ENCODE measurements around the gene CCDC70.
A peak's percentile ranks its signal among the peaks of the same experiment; 100 is the strongest.
"Not testable (repeated sequence)": the region's sequence is repeated elsewhere in the genome, so short reads cannot be mapped to it uniquely, and the experiment has no call there.

Gene CCDC70

DNA sequence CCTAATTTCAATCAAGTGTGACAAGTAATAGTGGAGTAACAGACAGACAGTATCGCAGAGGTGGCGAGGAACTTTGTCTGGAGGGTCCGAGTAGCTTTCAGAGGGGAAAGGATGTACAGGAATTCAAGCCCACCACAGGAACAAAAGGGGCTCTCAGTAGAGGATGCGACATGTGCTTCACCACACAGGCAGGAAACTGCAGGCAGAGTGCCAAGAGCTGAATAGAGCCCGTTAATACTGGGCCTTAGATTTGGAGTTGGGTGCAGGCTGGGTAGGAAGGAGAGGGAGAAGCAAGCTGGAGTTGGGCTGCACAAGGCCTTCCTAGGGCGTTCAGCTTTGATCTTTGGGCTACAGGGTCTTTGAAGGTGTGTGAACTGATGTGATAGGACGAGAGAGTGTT, 1.2 kb downstream of the CCDC70 start:
- no peak for DNase-seq (ENCODE audit: low spot score)

DNA sequence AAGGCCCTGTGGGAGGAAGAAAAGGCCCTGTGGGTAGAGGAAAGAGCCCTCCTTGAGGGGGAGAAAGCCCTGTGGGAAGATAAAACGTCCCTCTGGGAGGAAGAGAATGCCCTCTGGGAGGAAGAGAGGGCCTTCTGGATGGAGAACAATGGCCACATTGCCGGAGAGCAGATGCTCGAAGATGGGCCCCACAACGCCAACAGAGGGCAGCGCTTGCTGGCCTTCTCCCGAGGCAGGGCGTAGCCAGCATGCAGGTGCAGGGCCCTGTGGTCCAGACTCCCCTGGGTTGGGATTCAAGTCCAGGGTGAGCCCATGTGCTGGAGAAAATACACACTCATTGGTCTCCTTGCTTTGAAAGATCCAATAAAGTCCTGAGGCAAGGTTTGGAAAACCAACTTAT, 4.1 kb downstream of the CCDC70 start:
- no peak for DNase-seq (ENCODE audit: low spot score)

DNA sequence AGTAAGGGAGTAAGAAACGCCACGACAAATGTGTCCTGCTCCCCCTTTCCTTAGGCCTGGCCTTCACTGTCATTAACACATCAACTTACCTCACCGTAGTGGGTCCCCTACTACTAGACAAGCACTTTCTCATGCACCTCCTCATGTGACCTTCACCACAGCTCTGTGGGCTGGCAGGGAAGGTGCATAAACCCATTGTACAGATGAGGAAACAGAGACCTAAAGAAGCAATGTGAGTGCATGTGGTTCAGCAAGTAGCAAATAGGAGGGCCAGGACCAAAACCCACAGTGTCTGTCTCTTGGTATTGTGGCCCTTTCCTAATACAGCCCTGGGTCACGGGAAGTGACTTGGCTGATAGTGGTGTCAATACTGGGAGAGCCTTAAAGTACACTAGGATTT, 5.3 kb downstream of the CCDC70 start:
- DNase-seq (ENCODE audit: low spot score) = no peak

DNA sequence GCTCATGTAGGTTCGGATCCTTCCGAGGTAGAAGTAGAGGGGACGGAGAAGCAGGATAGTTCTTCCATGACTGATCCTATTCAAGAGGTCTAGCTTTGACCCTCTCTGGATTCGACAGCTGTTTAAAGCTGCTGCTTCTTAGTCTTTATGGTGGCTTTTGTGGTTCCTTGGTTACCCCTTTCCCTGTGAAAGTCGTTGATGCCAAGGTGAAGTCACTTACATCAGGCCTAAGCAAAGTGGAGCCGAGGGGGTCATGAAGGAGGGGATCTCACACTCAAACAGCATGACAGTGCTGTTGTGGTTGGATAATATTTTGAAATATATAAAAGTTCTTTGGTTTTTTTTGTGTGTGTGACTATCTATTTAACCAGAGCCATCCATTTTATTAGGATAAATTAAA, 8.1 kb downstream of the CCDC70 start:
- no peak for DNase-seq (ENCODE audit: low spot score)

DNA sequence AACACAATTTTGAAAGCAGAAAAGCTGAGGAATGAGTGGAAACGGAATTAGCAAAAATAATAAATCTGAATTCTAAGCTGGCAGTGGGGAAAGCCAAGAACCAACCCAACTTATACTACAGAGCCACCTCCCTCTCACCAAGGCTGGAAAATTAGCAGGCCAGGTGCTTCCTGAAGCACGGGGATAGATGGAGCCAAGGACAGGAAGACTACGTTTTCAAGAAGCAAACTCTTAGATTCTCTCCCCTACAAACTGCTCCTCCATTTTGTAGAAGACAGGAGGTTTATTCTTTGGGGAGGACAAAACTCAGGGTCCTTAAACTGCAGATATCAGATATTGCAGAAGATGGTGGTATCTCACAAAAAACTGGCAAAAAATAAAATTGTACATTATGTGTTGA, 8.8 kb downstream of the CCDC70 start:
- no peak for DNase-seq (ENCODE audit: low spot score)

DNA sequence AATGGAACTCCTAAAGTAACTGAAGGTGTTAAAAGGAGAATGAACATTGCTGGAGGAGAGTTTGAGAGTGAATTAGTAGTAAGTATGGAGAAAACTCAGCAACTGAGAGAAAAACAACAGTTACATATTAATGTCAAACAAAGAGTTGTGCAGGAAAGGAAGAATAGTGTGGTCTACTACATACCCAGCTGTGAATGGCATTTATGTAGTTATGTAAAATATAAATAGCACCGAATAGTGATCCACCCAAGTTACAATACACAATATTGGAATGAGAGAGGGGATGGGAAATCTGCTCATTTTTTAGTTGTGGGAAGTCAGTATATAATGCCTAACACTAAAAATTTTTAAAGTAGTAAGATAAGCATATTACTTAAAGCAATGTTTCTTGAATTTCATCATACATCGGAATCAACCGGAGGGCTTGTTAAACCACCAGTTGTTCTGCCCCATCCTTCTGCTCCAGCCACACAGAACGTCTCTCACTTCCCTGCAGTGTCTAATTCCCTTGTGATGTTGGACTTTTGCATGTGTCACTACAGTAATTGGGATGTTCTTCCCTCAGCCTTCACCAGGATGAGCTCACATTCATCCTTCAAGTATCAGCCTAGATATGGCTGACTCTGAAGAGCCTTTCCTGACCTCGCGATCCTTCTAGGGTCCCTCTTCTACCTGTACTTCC, 11.5 kb downstream of the CCDC70 start:
- DNase-seq (ENCODE audit: low spot score) = no peak

DNA sequence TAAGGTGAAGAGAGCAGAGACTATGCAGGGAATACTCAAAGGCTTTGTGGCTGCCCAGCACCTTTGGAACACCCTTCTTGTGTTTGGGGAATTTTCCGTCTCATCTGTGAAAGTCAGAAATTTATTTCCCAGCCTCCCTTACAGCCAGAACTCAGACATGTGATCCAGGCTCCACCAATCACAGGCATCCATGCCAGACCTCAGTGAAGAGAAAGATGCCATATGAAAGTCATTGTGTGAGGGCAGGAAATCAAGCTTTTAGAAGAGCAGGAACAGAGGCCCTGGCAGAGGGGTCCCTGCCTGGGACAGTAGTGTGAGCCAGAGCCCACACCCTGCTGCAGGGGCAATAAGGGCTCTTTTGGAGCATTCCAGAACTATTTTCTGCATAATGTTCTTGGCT, 12.1 kb downstream of the CCDC70 start:
- DNase-seq (ENCODE audit: low spot score) = no peak

DNA sequence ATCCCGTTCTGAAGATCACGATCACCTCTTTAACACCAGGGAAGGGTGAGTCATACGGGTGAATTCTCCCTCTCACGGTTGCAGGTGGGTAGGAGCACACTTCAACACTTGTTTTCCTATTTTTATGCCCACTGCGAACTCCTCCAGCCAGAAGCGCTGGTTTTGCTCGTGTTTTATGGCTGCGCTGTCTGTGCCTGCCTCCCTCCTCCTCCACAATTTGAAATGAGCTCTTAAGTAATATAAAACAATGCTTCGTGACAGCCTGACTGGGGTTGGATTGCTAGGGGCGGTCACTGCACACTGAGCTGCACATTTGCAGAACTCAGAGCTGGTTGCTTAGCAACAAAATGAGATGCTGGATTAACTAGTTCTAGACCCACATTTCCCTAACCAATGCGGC, 12.9 kb downstream of the CCDC70 start:
- no peak for DNase-seq (ENCODE audit: low spot score)

DNA sequence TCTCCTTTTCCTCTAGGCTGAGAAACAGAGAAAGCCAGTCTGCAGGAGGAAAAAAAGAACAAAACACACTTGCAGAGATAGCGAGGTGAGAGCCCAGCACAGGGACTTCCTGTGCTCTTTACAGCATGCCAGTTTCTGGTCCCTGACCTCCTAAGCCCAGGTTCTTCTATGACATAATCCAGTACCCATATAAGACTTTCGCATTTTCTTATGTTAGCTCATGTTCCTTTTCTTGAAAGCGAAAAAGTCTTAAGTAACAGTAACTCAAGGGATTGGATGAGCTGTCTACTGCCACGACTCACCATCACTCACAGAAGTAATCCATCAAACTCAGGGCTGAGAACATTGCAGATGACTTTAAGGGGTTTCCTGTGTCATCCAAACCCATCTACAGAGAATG, 17.4 kb downstream of the CCDC70 start:
- no peak for DNase-seq (ENCODE audit: low spot score)

DNA sequence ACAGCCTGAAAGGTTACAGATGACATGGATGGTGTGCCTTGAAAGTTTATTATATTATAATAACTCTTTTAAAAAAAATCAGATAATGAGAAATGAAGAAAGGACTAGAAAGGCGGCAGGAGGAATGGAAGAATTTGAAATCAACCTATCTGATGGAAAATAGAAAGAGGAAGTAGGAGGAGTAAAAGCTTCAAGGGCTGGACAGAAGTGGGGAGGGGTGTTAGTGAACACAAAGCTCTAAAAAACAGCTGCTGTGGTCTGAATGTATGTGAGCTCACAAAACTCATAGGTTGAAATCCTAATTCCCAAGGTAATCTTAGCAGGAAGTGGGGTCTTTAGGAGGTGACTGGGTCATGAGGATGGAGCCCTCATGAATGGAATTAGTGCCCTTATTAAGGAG, 19.5 kb downstream of the CCDC70 start:
- DNase-seq (ENCODE audit: low spot score) = no peak

DNA sequence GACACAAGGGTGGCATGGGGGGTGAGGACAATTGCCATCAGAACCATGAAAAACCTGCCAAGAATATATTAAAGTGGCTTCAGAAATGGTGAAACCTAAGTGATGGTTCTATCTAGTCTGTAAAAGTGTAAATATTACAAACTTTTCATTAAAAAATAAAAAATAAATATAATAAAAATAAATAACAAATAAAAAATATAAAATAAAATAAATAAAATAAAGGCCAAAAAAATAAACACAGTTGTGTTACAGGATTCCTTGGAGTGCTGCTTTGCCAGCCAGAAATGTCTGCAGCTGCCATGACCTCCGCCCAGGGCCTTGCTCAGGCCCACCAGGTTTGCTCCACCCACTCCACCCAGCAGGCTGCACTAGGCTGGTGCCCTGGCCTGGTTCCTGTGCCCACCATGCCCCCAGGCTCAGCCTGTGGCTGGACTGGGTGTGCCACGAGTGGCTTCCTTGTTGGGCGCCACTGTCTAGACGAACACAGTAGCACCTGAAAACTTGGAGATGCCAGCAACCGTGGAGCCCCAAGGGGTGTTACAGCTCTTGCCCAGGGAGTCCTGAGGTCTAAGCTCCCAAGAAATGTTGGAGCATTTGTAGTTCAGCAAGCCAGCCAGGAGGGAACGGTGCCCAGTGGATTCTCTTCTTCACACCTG, 20.9 kb downstream of the CCDC70 start:
- no peak for DNase-seq (ENCODE audit: low spot score)

DNA sequence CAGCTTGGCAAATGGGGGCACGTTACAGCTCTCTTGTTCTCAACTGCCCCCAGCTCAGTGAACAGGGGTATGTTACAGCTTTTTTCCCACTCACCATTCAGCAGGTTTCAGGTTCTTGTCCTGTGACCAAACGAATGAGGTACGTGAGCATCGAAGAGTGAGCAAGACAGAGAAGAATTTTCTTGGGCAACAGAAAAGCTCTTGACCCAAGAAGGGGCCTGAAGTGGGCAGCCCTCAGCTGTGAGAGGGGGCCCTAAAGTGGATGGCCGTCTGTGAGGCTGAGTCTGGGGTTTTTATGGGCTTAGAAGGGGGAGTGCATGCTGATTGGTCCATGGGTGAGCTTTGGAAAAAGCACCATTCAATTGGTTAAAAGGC, 21.4 kb downstream of the CCDC70 start:
- no peak for DNase-seq (ENCODE audit: low spot score)

DNA sequence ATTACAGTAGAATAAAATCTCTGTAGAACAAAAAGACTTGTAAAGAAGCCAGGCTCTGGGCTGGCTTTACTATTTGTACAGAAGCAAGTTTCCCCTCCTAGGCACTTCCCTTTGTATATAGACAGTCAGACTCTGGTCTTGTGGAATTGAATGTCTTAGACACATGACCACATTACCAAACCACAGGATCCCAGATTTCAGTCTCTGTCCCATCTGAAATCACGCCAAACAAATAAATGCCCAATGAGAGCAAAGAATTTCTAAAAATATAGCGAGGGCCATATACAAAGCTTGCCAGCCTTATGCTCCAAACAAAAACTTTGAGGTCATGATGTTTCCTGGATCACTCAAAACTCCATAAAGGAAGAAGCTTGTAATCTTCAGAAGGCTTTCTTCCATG, 23.9 kb downstream of the CCDC70 start:
- DNase-seq (ENCODE audit: low spot score) = no peak

DNA sequence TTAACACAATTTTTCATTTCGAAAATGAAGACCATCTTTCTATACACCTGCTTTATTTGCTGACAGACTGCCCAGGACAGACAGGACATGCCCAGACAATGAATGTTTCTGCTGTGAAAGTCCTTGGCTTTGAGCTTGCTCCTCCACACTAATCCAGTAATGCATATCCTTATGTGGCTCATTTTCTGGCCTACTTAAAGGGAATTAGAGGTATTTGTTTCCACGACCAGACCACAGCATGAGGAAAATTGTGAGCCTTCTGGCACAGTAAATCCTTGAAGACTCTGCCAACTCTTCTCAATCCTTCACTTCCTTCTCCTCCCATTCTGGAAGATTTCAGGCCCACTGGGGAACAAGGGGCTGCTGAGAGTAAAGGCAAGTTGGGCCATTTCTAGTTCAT, 25.7 kb downstream of the CCDC70 start:
- DNase-seq (ENCODE audit: low spot score) = no peak

DNA sequence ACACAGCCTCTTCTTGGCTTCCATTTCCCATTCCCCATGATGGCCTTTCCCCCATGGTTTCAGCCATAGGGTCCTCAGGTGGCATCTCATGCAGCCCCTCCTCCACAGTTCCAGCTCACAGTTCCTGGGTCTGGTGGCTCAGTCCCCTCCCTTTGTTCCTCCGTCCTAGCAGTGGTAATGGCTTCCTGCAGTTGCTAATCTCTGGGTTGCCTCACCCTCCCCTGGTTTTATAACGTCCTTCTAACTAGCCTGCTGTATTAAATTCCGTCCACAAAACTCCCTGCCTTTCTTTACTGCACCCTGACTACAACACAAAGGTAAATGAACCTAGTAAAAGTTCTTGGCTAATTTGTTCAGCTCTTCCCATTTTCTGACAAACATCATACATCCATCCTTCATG, 30.9 kb downstream of the CCDC70 start:
- no peak for DNase-seq (ENCODE audit: low spot score)

DNA sequence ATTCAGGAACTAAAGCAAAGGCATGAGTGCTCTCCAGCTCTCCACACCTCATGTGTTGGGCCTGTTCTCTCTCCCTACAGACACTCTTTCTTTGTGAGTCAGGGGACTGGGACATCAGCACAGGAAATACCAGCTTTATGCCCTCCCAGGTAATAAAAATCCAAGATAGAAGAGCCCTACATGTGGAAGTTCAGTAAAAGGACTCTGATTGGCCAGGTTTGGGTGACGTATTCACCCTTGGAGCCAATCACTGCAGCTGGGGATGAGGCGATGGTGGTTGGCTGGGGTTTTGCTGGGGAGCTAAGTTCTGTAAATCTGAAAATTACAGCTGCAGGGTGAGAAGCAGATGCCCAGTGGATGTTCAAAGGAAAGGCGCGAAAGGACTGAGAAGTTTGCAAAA, 32.5 kb downstream of the CCDC70 start:
- no peak for DNase-seq (ENCODE audit: low spot score)

DNA sequence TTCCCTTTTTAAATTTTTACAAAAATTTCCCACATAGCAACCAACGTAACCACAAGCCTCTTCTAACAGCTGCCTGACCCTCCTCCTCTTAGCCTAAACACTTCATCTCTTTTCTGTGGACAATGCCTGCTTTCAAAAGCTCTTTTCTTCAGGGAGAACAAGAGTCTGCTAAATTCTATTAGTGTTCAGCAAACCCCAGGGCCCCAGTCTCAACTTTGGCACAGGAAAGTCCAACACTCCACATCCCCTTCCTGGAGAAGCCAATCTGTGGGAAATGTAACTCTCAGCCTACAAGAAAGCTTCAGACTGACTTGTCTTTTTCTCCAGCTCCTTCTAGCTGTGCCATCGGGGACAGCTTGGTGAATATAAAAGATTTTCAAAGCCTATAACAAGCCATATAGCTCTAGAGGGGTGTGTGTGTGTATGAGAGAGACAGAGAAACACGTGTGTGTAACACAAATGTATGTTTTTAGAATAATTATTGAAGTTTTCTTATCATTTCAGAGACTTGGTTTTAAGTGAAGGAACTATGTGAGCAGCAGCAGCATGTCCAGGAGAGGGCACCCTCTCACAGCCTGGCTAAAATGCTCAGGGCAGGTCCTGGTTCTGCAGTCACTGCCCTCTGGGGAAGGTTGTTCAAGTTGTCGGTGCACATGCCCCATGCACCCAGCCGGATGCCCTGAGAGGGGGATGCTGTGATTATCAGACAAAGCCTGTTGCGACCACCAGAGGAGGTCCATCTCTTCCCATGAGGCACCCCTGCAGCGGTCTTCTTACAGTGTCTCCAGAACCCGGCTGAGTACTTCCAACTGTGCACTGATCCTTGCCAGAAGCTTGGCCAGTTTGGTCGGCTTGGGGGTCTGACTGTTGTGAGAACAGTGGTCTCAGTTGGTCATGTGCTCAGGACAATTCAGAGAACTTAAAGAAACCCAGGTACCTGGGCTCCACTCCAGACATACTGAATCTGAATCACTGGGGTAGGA, 34.4 kb downstream of the CCDC70 start:
- DNase-seq (ENCODE audit: low spot score) = peak; percentile 57

DNA sequence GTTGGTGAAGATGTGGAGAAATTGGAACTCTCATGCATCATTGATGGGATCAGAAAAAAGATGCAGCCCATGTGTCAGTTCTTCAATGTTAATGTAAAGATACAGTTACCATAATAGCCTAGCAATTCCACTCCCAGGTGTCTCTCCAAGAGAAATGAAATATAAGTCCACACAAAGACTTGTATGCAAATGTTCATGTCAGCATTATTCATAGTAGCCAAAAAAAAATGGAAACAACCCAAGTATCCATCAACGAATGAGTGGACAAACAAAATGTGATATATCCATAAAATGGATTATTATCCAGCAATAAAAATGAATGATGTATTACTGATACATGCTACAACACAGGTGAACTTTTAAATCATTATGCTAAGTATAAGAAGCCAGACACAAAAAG, 38.7 kb downstream of the CCDC70 start:
- no peak for DNase-seq (ENCODE audit: low spot score)

DNA sequence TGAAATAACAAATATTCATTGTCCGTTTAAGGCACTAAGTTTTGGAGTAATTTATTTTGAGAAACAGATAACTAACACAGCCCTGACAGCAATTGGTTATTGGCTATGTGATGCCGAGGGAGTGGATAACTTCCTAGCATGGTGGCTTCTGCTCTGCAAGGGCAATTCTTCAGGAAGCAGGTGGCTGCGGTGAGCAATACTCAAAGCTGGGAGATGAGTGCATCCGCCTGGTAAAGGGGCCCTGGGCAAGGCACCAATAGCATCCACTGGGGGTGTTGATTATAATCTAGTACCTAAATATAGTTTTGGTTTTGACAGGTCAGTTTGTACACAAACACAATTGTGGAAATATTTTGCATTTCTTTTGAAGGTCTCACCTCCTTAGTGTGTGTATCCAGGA, 41.0 kb downstream of the CCDC70 start:
- no peak for DNase-seq (ENCODE audit: low spot score)

DNA sequence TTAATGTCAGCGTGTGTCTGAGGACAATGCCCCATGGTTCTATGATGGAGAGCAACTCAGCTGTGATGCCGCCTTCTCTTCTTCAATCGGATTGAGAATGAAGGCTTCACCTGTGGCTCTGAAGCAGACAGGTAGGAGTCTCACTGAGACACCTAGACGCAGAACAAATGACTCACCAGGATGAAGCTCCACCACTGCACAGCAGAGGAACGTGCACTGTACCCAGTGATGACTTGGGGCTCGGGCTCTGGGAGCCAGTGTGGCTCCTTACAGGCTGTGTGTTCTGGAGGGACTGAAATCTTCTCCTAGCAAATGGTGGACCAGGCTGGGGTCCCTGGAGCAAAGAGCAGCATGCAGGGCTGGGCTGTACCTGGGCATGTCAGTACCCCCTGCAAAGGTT, 44.0 kb downstream of the CCDC70 start:
- no peak for DNase-seq (ENCODE audit: low spot score)

DNA sequence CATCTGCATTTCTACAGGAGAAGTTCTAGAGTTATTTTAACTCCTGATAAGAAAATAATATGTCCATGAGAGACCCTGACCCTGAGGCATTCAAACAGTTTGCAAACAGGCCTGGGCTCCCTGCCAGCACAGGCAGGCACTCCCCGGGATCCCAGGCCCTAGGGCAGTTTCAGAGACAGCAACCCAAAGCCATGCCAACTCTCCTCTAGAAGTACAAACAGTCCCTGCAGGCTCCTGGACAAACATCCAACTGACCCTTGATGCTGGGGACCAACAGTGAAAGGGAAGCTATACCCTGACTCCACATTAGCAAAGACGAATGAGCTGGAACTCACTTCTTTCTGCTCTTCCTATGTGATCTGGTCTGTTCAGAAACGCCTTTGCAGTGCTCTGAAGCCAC, 44.8 kb downstream of the CCDC70 start:
- no peak for DNase-seq (ENCODE audit: low spot score)

DNA sequence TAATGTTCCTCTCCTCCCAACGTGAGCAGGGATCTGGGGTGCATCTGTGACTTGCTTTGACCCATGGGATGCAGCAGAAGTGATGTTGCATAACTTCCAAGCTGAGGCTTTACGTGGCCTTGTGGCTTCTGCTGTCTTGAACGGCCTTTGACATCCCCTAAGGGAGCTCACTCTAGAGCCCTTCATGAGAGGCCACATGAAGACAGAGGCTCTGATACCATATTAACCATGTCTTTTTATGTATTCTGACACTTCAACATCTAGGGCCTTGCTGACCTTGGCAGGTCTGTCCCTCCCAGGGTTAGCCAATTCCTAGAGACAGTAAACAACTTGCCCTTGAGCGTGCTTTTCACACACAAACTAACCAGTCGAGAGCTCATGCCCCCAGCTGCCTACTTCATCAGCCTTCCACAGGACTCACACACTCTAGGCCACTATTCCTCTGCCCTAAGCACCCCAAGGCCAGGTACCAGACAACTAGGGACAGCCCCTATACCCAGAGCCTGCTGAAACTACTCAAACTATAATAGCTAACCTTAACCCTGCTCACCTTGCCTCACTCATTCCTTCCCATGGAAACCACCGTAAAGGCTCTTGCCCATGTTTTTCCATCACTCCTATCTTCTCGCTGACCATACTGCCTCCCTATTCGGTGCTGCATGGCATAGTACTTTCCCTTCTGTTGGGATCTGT, 45.4 kb downstream of the CCDC70 start:
- DNase-seq (ENCODE audit: low spot score) = no peak

DNA sequence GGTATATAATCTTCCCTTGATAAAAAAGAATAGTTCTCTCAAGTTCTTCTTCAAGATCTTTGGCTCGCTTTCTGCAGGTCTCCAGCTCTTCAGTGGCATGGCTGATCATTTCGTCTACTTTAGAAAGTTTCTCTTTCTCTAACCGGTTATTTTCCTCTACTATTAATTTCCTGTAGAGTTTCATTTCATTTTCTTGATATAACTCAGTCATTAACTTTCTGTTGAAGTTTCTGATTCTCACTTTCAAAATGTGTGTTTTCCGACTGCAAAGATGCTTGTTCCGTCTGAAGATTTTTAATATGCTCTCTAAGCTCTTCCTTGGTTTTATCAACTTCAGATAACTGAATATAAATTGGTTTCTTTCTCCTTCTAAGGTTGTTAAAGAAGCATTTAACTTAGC, 47.5 kb downstream of the CCDC70 start:
- DNase-seq (ENCODE audit: low spot score) = not testable (repeated sequence)

Measured in HuH-7.5 (cell line).